ENCODE data around the gene GALNT10.
"Not testable (repeated sequence)": the region's sequence is repeated elsewhere in the genome, so short reads cannot be mapped to it uniquely, and the experiment has no call there.

The GALNT10 gene

DNA sequence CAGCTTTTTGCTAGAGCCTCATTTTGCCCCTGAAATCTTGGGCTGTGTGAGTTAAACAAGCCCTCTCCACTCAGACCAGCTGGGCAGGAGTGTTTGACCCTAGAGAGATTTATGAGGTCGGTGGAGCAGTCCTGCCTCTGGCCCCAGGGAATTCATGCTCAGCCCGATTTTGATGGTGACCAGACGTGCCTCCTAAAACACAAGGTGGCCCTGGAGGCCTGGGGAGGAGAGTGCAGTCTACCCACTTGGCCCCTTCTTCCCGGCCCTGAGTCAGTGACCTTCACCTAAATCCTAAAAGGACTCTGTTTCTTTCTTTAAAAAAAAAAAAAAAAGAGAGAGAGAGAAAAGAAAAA is 168.7 kb downstream of the GALNT10 start:
- DNase-seq = no peak

DNA sequence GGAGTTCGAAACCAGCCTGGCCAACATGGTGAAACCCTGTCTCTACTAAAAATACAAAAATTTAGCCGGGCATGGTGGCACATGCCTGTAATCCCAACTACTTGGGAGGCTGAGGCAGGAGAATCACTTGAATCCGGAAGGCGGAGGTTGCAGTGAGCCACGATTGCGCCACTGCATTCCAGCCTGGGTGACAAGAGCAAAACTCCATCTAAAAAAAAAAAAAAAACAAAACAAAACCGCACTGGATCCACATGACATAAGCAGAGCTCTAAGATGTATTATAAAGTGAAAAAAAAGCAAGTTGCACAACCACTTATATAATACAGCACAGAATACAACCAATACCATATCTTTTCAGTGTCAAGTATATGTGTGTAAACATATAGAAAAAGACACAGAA is 169.7 kb downstream of the GALNT10 start:
- DNase-seq = not testable (repeated sequence)

DNA sequence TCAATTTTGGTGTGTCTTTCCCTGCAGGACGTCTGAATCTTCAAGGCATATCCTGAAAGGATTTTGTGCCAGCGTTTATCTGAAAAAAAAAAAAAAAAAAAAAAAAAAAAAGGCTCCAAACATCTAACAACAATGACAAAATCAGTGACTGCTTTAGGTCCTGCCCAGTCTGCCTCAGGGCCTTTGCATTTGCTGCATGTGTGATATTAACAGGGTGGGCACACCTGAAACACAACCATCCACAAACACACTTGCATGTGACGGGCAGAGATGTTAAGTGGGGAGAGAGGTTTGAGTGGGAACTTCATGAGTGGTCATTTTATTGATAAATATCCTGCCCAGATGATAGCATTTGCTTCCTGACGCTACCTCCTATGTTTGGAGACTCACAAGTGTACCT is 172.9 kb downstream of the GALNT10 start:
- DNase-seq = no peak

DNA sequence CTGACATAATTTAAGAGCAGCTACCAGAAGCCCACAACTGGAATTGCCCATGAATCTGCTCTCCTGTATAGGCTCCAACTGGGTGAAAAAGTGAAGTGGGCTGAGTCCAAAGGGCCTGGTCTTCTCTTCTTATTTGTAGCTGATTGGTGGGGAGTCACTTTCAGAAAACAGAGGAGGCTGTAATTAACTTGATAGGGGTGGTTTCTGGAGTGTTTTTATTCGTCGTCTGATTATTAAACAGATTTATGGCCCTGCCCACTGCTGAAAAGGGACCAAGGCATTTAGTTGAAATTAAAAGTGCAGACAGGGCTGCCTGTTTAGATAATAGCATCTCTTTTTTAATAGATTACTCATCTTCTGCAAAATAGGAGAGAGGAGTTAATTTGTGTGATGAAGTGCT is 174.2 kb downstream of the GALNT10 start:
- DNase-seq = no peak

DNA sequence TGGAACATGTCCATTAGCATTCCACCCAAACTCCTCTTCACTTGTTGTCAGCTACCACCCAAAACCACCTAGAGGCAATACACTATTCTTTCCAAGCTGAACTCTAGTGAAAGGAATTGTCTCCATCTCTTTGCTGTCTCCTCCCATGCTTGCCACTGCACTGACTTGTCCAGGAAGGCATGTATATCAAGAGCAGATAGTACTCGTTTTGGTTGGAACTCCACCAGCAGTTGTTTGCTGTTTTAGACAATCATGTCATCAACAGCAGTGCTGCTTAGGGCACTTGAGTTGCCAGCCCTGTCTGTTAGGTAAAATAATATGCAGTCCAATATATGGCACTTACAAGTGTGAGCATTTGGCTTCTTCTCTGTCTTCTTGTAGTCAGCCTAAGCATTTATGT is 175.3 kb downstream of the GALNT10 start:
- no peak for DNase-seq

DNA sequence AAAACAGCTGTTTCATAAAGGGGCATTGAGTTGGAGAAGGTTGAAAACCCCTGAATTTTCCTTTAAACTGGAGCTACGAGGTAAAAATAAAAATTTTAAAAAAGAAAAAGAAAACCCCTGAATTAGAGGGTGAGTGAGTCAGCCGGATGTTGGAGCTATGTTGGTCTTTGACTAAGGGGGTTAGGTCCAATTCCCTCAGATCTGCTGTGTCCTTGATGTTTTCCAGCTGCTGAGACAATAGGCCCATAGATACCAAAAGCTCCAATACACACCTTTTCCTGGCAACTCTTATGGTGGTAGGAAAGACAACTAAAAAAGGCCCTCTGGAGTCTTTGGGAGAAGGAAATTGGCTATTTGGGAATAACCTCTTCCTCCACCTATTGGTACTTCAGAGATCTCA is 175.8 kb downstream of the GALNT10 start:
- no peak for DNase-seq

DNA sequence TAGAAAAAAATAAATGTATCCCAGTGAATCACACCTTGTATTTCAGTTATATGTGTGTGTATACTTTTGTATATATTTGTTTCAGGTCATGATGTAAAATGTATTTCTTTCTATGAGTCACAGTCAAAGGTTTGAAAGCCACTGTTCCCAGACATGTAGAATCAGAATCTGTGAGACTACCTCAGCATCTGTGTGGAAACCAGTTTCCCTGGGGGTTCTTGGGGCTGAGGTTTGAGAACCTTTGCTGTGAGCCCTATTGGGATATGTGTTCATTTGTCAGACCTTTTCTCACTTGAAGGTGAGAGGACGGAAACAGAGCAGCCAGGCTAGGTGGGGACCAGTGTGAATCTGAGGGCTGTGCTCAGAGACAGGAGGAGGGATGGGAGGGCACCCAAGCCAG is 176.6 kb downstream of the GALNT10 start:
- DNase-seq = no peak

DNA sequence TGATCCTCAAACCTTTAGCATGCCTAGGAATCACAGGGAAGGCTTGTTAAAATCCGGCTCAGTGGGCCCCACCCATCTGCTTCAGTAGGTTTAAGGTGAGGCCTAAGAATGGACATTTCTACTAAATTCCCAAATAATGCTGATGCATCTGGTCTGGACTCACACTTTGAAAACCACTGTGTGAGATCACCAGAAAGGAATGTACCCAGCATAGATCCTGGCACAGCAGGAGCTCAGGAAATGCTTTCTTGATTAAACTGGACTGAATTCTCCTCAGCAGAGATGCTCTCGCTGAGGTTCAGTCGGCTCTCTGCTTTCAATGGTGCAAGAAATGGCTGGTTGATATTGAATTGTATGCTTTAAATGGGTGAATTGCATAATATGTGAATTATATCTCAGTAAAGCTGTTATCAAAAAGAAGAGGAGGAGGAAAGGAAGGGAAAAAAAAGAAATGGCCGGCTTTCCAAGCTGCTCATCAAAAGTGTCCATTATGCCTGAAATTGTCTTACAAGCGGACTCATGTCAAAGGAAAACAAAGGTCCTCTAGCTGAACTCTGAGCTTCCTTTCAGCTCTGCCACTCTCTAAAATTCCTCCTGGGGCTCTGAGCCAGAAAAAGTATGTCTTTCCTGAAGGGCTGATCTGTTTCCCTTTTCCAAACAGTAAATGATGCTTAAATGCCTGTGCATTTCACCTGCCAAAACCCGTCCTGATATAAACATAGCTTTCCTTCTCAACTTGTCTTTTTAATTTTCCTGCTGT is 177.7 kb downstream of the GALNT10 start:
- DNase-seq = no peak

DNA sequence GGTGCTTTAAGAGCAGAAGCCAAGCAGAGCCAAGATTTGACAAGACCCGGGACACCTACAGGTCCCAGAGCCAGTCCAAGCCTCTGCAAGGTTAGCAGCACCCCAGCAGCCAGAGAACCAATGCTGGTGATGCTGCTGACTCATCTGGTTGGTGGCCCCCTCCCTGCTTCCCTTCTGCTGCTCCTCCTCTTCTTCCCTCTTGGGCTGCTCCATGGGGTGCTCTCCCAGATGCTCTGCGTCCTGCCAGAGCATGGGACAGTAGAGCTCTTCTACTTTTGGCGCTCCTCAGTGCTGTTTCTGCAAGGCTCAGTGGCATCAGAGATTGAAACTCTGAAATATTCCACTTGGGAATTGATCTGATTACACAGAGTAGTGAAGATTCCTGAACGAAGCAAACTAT is 179.1 kb downstream of the GALNT10 start:
- no peak for DNase-seq

DNA sequence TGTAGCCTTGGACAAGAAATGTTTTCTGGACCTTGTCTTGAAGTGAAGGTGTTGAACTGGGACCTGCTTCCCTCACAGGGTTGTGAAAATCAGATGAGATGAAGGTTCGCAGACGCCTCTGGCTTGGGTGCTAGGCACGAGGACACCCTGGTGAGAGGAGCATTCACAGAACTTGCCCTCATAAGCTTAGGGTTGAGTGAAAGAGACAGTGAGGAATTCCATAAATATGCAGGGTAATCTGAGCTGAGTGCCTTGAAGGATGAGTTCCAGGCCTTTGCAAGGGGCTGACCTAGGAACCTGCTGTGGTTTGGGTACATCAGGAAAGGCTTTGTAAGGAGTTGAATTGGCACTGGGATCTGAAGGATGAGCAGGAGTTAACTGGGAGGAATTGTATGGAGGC is 179.6 kb downstream of the GALNT10 start:
- DNase-seq = no peak

DNA sequence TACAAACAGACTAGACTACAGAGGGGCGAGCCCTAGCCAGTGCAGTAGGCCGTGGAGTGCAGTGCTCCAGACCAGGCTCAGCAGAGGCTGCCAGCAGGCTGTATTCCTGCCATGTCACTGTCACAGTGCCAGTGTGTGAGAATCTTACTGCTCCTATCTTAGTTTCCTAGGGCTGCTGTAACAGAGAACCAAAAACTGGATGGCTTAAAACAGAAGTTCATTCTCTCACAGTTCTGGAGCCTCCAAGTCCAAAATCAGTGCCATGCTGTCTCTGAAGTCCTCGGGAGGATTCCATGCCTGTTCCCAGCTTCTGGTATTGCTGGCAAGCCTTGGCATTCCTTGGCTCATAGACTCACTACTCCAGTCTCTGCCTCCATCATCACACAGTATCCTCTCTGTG is 180.3 kb downstream of the GALNT10 start:
- no peak for DNase-seq

DNA sequence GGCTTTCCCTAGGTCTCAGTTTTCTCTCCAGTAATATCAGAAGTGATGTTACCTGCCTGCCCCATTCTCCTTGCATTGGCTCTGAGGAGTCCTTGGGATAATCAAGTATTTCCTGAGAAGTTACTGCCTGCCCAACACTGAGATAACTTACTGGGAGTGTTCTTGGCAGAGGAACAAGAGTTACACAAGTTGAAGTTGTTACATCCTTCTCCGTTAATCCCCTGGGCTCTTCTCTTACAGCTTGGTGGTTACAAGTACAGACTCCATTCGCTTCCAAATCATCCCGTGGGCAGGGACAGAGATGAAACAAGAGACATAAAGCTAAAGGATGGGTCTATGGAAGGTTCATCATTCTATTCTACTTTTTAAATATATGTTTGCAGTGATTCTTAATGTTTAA is 181.2 kb downstream of the GALNT10 start:
- DNase-seq = no peak

DNA sequence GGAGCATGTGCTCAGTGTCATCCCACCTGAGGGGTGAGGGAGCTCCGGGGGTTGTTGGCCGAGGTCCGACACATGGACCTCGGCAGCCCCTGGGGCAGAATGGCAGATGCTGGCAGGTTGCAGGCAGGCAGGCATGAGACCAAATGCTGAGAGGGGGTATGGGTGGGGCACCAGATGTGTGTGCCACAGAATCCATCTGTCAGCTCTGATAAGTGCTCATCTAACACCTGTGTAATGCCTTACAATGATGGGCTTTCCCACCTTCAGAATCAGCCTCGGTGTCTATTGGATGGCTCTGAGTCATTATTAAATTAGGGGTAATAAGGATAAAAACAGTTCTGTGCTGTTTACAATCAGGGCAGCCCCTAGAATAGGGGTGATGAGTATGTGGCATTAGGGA is 182.1 kb downstream of the GALNT10 start:
- DNase-seq = no peak

DNA sequence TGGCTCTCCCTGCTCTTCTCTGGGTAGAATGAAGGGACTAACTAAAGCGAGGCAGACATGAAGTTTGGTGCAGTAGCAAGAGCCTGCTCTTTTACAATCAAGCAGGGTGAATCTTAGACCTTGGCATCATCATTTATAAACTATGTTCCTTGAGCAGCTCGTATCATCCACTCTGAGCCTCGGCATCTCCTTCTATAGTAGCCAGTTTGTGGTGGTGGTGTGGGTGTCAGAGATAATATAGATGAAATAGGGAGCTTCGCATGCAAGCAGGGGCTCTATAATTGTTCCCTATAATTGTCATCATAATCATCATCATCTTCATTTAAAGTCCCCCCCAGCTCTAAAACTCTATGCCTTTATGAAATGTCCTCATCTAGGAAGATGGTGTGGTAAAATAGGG is 182.8 kb downstream of the GALNT10 start:
- no peak for DNase-seq

DNA sequence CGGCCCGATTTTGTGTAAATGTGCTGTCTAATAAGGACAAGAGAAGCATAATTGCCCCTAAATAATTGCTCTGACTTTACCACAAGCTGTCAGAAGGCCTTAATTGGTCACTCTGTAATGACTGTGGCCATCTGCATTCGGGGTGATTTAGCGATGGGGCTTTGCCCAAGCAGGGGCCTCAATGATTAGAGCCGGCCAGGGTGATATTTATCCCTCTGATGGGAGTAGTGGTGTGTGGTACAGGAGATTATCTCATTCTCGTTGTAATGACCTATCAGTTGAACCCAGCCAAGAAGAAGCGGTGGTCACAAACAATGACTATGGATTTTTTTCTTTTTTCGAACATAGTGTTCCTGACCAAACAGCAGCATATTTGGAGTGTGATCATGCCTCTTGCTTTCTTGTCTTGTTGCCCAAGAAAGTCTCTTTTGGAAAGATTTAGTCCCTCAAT is 183.2 kb downstream of the GALNT10 start:
- no peak for DNase-seq

DNA sequence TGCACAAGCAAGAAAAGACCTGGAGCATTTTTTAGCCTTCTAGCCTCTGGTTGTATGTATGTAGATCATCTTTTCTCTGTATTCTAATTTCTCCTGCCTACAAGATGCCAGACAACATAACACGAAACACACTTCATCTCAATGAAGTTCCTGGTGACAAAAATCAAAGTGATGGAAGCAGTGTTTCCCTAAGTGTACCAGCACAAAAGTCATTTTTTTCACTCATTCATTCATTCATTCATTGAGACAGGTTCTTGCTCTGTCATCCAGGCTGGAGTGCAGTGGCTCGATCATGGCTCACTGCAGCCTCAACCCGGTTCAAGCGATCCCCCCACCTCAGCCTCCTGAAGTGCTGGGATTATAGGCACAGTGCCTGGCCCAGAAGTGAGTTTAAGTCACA is 183.7 kb downstream of the GALNT10 start:
- no peak for DNase-seq

DNA sequence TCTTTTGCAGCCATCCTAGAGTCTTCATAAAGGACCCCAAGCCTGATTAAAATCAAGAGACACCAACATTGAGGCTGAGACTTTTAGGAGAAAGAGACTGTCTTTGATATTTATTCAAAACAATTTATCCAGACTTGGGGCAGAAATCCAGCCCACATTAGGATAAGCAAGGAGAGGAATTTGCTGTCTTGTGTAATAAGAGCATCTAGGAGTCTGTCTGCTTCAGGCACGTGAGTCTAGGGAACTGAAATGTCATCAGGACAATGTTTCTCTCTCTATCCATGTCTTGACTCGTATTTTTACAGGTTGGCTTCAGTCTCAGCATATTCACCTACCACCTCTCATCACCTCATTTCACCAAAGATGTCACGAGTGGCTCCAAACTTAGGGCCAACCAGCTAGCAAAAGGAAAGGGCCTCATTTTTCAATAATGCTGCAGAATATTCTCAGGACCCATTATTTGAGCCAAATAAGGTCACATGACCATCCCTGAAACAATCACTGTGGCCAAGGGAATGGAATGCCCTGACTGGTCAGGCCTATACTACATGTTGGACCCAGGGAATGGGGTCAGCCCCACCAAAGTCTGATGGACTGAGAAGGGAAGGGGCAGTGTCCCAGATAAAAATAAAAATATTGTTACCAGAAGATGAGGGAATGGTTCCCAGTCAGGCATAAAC is 184.9 kb downstream of the GALNT10 start:
- DNase-seq = no peak

DNA sequence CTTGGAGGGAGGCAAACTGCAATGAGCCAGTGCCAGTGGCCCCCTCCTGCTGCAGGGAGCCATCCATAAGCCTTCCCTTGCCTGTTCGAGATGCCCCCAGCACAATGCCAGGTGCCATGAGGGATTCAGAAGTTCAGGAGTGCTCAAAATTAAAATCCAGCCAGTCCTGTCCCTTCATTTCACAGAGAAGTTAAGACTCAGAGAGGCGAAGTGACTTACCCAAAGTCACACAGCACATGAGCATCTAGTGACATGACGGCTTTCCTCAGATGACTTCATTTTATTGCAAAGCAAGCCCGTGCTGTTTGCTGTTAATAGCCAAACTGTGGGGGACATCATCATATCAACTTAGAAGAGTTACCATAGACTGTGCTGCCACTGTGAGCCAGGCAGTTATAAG is 185.9 kb downstream of the GALNT10 start:
- DNase-seq = no peak

DNA sequence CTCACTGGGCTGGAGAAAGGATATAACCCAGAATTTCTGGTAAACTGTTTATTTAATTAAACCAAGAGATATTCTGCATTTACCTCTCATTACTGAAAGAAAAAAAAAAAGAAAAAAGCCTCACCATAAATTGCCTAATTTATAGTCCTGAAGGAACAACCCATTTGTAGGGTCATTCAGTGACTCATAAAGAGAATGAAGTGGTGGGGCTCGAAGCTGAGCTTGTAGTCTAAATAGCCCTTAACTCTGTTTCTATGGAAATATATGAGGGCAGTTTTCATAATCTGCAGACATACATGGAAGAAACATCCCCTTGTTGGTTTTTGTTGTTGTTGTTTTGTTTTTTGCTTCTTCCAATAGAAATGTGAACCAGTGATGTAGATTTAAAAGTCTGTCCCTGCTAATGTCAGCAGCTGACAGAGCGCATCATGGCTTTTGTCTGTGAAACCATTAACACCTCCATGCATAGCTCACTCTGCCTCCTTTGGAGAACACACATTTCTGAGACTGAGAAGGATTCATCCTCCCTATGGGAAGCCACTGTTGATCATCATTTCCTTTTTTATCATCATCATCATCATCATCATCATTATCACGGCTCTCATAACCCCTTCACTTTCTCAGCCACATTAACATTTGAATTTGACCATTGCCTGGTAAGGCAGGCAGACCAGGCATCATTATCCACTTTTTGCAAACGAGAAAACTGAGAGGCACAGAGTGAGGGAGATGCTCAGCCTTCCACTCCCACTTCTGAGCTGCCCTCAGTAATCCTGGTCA is 187.4 kb downstream of the GALNT10 start:
- DNase-seq = no peak

DNA sequence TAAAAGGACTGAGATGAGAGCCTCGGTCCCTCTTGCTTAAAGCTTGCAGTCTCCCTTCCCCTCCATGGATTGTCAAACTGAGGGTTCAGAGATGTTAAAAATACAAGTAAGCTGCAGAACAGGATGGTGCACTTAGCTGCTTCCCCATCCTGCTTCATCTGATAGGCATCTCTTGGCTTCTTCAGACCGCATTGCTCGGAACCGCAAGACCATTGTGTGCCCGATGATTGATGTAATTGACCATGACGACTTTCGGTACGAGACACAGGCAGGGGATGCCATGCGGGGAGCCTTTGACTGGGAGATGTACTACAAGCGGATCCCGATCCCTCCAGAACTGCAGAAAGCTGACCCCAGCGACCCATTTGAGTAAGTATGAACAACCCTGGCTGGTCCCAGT is 189.7 kb downstream of the GALNT10 start:
- DNase-seq = no peak

DNA sequence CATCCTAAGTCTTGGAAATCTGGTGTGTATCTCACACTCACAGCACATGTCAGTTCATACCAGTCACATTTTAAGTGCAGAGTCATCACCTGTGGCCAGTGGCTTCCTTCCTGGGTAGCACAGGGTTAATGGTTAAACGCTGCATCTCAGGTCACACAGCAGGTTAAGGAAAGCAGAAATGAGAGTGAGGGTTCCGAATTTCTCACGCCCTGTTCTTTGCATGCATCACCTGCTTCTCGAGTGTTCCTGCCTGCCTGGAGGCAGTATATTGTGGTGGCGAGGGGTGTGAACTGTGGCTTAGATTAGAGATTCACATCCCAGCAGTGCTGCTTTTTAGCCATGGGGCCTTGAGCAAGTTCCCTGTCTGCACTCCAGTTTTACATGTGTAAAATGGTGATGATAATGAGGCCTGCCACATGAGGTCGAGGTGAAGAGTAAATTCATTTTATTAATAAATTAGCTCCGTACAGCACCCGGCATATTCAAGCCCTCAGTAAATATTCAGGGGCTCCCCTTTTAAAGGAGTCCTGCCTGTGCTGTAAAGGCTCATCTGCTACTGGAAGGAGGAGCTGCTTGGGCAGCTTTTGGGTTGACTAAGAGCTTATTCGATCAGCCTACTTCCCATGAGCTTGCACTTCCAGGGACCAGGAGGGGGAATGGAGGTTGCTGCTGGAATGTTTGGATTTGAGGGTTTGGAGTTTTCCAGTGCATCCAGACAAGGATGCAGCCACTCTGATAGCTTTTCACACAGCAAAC is 194.1 kb downstream of the GALNT10 start:
- DNase-seq = no peak

DNA sequence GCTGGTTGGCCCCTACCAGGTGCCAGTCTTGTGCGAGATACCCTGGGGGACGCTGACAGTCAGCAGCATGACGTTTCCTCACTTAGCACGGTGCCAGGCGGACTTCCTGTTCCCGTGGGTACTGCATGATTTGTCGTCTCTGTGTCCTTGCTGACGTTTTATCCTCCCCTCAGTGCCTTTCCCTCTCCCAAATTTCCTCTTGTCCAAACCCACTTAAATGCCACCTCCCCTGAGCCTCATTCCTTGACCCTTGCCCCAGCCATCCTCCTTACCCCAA is 194.6 kb downstream of the GALNT10 start:
- no peak for DNase-seq

DNA sequence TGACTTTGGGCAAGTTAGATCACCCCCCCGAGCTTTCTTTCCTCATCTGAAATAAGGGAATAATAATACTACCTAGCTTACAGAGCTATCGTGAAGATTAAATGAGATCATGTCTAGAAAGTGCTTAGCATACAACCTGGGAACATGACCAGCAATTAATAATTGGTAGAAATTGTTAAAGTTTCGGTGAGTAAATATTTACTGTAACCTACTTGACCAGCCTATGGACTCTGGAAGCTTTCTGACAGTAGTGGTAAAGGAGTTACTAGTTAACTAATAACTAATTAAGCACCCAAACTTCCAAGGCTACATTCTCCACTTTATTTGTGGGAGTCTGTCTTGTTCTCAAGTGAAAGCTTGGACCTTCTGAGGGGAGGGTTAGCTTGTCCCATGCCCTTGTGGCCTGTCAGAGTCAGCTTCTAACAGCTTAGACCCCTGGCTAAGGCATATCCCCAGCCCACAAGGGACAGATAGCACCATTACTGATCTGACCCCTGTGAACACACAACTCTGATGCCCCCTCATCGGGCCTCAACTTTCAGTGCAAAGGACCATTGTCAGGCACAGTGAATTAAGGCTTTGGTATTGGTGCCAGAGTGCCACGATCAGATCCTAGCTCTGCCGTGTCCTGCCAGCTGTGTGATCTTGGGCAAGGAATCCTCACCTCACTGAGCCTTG is 196.6 kb downstream of the GALNT10 start:
- no peak for DNase-seq

All from activated CD8-positive, alpha-beta memory T cell treated with anti-CD3 and anti-CD28 coated beads, Interleukin-2, amount 50 U/mL, for 48 hours (primary cell).